Measurements from ENCODE around the gene DLGAP1. TPM values are rescaled to one million over a fixed set of nuclear protein-coding genes. Genes with fewer than 3 reads are reported as not detected.

The DLGAP1 gene
- total and polyA plus RNA-seq, 2 experiments from 2014 or later: 3.1 to 6.5 TPM

- Histone ChIP-seq H3K4me1 (ENCODE audit: insufficient read depth) (no peaks in the 10 kb centered on the region), H3K4me2 (no peak overlapping the region), H3K4me3 (no peak overlapping the region), H3K79me2 (no peaks in the 10 kb centered on the region), H3K36me3 (replicated peaks; ENCODE audit: insufficient read depth, low read depth) (no peaks in the 10 kb centered on the region), H4K20me1 (ENCODE audit: insufficient read depth, poor library complexity, severe bottlenecking) (no peaks in the 10 kb centered on the region), H3K27ac (peak overlapping the region; percentile 66), H3K9me3 (ENCODE audit: low read depth) (no peaks in the 10 kb centered on the region), H3K27me3 (no peaks in the 10 kb centered on the region), H2AFZ (no peak overlapping the region), H3K9me2 (replicated peaks; ENCODE audit: insufficient read depth) (no peaks in the 10 kb centered on the region)
- TF ChIP-seq CTCF (IDR thresholded peaks at IDR 0.05; ENCODE audit: poor library complexity) (peak; percentile 50), EZH2phosphoT487 (IDR thresholded peaks at IDR 0.05; ENCODE audit: low read depth, severe bottlenecking, unreplicated experiment) (no peak)
- DNase-seq (ENCODE audit: low spot score): peak; percentile 48
- 24% methylated on average over 5 of the region's 5 CpGs for WGBS (ENCODE audit: low lambda C conversion rate, missing lambda C conversion rate)
These were observed 973.4 kb downstream of the DLGAP1 start for GRCh38 chr18:3481696-3482210.

GRCh38 chr18:3480827-3481573 lies 974.1 kb downstream of the DLGAP1 start:
- H3K9me2 ChIP-seq (replicated peaks; ENCODE audit: insufficient read depth): no peaks in the 10 kb centered on the region
- H3K79me2 ChIP-seq: no peaks in the 10 kb centered on the region
- H3K9me3 ChIP-seq (ENCODE audit: low read depth): no peaks in the 10 kb centered on the region
- no peaks in the 10 kb centered on the region for H3K27me3 ChIP-seq
- DNase-seq (ENCODE audit: low spot score): no peak
- H3K4me1 ChIP-seq (ENCODE audit: insufficient read depth): no peaks in the 10 kb centered on the region
- H4K20me1 ChIP-seq (ENCODE audit: insufficient read depth, poor library complexity, severe bottlenecking): no peaks in the 10 kb centered on the region
- H3K4me3 ChIP-seq: no peak overlapping the region
- H3K4me2 ChIP-seq: no peak overlapping the region
- peak overlapping the region; percentile 66 for H3K27ac ChIP-seq
- TF ChIP-seq CTCF (IDR thresholded peaks at IDR 0.05; ENCODE audit: poor library complexity): no peak
- TF ChIP-seq EZH2 (IDR thresholded peaks at IDR 0.05; ENCODE audit: borderline replicate concordance): no peak
- TF ChIP-seq EZH2phosphoT487 (IDR thresholded peaks at IDR 0.05; ENCODE audit: low read depth, severe bottlenecking, unreplicated experiment): no peak
- WGBS (ENCODE audit: low lambda C conversion rate, missing lambda C conversion rate): 68% methylated on average over 5 of the region's 5 CpGs
- no peaks in the 10 kb centered on the region for H3K36me3 ChIP-seq (replicated peaks; ENCODE audit: insufficient read depth, low read depth)
- no peak overlapping the region for H2AFZ ChIP-seq

GRCh38 chr18:3479978-3480509 lies 975.1 kb downstream of the DLGAP1 start:
- H2AFZ ChIP-seq: no peak overlapping the region
- 83% methylated on average over 5 of the region's 5 CpGs for WGBS (ENCODE audit: low lambda C conversion rate, missing lambda C conversion rate)
- H3K4me2 ChIP-seq: no peak overlapping the region
- TF ChIP-seq EZH2phosphoT487 (IDR thresholded peaks at IDR 0.05; ENCODE audit: low read depth, severe bottlenecking, unreplicated experiment) (no peak), CTCF (IDR thresholded peaks at IDR 0.05; ENCODE audit: poor library complexity) (no peak), EZH2 (IDR thresholded peaks at IDR 0.05; ENCODE audit: borderline replicate concordance) (no peak)
- H3K9me3 ChIP-seq (ENCODE audit: low read depth): no peaks in the 10 kb centered on the region
- no peak overlapping the region for H3K27ac ChIP-seq
- no peaks in the 10 kb centered on the region for H3K36me3 ChIP-seq (replicated peaks; ENCODE audit: insufficient read depth, low read depth)
- no peak overlapping the region for H3K4me3 ChIP-seq
- H3K79me2 ChIP-seq: no peaks in the 10 kb centered on the region
- no peaks in the 10 kb centered on the region for H3K27me3 ChIP-seq
- no peak for DNase-seq (ENCODE audit: low spot score)
- no peaks in the 10 kb centered on the region for H3K9me2 ChIP-seq (replicated peaks; ENCODE audit: insufficient read depth)
- no peaks in the 10 kb centered on the region for H3K4me1 ChIP-seq (ENCODE audit: insufficient read depth)
- no peaks in the 10 kb centered on the region for H4K20me1 ChIP-seq (ENCODE audit: insufficient read depth, poor library complexity, severe bottlenecking)
